COLO829 (cell line): ENCODE measurements around the gene SLCO4A1.

Source experiments
- DNase-seq: peaks from one replicate; pipeline ENCODE4 v3.0.0; 2012; ENCODE audit warnings: low spot score

SLCO4A1 gene, protein sequence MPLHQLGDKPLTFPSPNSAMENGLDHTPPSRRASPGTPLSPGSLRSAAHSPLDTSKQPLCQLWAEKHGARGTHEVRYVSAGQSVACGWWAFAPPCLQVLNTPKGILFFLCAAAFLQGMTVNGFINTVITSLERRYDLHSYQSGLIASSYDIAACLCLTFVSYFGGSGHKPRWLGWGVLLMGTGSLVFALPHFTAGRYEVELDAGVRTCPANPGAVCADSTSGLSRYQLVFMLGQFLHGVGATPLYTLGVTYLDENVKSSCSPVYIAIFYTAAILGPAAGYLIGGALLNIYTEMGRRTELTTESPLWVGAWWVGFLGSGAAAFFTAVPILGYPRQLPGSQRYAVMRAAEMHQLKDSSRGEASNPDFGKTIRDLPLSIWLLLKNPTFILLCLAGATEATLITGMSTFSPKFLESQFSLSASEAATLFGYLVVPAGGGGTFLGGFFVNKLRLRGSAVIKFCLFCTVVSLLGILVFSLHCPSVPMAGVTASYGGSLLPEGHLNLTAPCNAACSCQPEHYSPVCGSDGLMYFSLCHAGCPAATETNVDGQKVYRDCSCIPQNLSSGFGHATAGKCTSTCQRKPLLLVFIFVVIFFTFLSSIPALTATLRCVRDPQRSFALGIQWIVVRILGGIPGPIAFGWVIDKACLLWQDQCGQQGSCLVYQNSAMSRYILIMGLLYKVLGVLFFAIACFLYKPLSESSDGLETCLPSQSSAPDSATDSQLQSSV

DNA sequence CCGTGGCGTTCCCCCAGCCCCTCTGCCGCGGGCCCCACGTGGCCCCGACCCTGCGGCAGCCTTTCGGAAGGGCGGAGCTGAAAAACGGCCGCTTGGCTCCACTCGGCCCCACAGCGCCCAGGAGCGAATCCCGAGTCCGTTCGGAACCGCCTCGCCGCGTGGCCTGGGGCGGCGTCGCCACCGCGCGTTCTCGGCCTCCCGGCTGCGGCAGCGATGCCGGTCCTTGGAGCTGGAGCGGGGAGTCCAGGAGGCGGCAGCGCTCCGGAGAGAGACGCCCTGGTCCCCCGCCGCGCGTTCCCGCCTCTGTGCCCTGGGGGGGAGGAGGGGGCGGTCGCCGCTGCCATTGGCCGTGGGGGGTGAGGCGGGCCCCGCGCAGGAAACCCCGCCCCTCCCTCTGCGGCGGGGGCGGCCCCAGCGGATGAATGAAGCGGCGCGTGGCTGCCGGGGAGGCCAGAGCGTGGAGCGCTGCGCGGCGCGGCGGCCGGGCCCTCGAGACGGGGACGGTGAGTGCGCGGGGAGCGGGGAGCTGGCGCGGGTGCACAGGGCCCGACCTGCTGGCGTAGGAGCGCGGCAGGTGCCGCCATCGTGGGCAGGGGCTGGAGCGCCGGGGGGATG is at the start of gene SLCO4A1:
SLCO4A1 (plus strand) TSS at position 453 of the 615 bp plus-strand sequence. CDS start 13,952 bp downstream, outside the sequence.
- peak; percentile 40 for DNase-seq

DNA sequence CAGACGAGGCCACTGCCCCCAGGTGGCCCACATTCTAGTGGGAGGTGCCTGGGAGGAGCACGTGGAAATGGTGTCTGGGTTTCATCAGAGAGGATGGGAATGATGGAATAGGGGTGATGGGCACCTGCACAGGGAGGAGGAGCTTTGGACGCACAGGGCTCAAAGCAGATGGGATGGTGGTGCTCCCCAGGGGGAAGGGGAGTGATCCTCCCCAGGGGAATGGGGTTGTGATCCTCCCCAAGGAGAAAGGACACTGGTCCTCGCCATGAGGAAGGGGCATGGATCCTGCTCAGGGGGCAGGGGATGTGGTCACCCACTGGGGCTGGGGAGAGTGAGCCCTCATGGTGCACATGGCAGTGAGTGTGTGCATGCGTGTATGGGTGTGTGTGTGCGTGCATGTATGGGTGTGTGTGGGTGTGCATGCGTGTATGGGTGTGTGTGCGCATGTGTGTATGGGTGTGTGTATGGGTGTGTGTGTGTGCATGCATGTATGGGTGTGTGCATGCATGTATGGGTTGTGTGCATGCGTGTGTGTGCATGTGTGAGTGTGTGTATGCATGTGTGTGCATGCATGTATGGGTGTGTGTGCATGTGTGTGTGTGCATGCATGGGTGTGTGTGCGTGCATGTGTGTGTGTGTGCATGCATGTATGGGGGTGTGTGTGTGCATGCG is 49.7 kb upstream of the SLCO4A1 start:
- DNase-seq = no peak

- no peak for DNase-seq
Observed at GRCh38 chr20:62593616-62594015, 48.7 kb upstream of the SLCO4A1 start.

- DNase-seq = no peak
Observed at GRCh38 chr20:62595069-62595468, 47.2 kb upstream of the SLCO4A1 start.

GRCh38 chr20:62595491-62595890 is 46.8 kb upstream of the SLCO4A1 start:
- peak; percentile 79 for DNase-seq

DNA sequence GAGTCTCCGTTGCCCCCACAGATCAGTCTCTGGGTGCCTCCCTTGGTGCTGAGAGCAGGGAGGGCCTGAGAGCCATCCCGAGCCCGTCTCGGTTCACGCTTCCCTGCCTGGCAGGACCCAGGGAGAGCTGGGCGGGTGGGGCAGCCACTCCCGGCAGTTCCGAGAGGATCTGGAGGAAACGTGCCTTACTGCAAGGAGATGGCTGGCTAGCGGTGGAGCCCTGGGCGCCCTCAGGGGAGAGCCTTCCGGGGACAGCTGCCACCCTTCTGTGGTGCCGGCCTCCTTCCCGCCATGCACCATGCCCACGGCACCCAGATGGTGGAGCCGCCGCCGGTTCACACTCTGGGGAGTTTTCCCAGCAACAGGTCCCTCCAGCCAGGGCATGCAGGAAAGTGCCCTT is 45.8 kb upstream of the SLCO4A1 start:
- DNase-seq = no peak

GRCh38 chr20:62596921-62597320 is 45.4 kb upstream of the SLCO4A1 start:
- DNase-seq = no peak

GRCh38 chr20:62597416-62598115 is 44.7 kb upstream of the SLCO4A1 start:
- no peak for DNase-seq

DNA sequence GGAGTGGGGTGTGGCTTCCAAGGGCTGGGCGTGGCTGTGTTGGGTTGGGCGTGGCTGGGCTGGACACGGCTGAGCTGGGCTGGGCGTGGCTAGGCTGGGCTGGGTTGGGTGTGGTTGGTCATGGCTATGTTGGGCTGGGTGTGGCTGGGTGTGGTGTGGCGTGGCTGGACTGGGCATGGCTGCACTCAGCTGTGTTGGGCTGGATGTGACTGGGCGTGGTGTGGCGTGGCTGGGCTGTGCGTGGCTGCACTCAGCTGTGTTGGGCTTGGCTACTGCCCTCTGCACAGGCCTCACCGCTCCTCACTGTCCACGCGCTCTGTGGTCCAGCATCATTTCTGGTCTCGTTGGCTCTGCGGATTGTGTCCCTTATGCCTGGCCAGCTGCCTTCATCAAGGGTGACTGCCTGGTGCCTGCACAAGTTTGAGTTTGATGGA is 43.5 kb upstream of the SLCO4A1 start:
- peak; percentile 72 for DNase-seq

DNA sequence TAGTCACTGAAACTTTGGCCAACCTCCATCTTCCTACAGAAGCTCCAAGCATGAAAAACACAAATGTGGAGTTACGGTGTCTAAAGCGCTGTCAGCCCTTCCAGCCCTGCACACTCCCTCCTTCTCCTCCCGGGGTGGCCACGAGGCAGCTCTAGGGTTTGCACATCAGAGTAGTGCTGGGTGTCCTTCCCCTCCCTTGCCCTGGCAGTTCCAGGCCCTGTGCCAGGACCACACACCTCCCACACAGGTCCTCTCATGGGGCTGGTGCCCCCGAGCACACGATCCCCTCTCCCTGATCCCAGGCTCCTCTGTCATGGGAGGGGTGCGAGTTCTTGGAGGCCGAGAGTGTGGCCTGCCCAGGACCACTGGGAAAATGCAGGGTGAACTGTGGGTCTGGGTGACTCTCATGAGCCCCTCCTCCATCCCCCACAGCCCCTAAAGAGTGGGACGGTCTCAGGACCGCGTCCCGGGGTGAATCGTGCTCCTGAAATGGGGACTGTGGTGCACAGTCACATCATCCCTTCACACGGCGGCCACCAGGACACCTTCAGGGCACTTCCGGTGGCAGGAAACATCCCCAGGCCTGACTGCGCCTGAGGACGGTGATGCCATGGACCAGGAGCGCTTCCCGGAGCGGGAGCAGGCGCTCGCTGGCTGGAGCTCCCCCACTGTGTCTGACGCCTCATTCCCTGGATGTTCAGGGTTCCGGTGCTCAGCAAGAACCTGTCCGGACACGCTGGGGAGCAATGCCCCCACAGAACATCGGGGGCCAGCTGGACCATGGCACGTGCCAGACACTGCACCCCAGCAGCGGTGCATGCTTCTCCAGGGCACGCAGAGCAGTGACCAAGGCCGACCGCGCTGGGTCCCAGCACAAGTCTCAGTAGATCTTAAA is 42.8 kb upstream of the SLCO4A1 start:
- no peak for DNase-seq

- no peak for DNase-seq
Observed at GRCh38 chr20:62601172-62601571, 41.1 kb upstream of the SLCO4A1 start.

GRCh38 chr20:62601714-62602113 is 40.6 kb upstream of the SLCO4A1 start:
- DNase-seq = no peak

GRCh38 chr20:62602550-62602949 is 39.8 kb upstream of the SLCO4A1 start:
- no peak for DNase-seq

DNA sequence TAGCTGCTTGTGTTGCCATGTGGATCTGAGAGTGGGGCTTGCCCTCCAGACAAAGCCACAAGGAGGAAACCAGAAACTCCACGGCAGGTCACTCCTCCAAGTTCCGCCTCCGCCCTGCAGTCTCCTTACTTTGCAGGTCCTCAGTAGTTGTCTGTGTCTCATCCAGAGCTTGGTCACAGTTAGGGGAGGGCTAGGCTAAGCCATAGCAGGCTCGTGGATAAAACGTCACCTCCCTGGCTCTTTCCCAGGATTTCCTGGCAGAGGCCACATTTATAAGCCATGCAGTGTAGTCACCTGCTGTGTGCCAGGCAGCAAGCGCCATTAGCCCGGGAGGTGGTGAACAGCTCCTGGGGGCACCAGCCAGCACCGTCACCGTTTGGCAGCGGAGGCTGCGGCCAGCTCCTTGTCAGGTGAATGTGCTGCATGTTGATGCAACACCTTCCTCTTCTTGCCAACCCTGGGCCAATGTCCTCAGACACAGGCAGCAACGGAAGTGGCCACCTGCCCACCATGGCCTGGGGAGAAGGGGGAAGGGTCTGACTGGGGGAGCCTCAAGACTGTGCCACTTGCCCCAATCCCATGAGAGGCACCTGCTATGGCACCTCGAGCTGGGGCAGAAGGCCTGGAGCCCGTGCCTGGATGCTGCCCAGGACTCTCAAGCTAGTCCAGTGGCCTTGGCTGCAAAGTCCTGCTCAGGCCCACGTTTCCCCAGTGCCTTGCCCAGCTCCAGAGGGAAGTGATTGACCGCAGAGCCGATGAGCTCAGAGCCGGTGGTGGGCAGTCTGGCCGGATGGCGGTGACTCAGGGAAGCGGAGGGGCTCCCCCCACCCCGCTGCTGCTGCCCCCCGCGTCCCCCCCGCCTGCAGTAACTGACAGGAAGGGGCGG is 39.0 kb upstream of the SLCO4A1 start:
- no peak for DNase-seq

GRCh38 chr20:62603907-62604785 is 38.2 kb upstream of the SLCO4A1 start:
- DNase-seq = no peak

GRCh38 chr20:62604796-62605195 is 37.5 kb upstream of the SLCO4A1 start:
- no peak for DNase-seq

GRCh38 chr20:62605236-62605943 is 36.9 kb upstream of the SLCO4A1 start:
- DNase-seq = no peak

GRCh38 chr20:62606016-62606415 is 36.3 kb upstream of the SLCO4A1 start:
- DNase-seq = no peak
